Measurements from ENCODE around the gene METRNL.

Gene METRNL

DNA sequence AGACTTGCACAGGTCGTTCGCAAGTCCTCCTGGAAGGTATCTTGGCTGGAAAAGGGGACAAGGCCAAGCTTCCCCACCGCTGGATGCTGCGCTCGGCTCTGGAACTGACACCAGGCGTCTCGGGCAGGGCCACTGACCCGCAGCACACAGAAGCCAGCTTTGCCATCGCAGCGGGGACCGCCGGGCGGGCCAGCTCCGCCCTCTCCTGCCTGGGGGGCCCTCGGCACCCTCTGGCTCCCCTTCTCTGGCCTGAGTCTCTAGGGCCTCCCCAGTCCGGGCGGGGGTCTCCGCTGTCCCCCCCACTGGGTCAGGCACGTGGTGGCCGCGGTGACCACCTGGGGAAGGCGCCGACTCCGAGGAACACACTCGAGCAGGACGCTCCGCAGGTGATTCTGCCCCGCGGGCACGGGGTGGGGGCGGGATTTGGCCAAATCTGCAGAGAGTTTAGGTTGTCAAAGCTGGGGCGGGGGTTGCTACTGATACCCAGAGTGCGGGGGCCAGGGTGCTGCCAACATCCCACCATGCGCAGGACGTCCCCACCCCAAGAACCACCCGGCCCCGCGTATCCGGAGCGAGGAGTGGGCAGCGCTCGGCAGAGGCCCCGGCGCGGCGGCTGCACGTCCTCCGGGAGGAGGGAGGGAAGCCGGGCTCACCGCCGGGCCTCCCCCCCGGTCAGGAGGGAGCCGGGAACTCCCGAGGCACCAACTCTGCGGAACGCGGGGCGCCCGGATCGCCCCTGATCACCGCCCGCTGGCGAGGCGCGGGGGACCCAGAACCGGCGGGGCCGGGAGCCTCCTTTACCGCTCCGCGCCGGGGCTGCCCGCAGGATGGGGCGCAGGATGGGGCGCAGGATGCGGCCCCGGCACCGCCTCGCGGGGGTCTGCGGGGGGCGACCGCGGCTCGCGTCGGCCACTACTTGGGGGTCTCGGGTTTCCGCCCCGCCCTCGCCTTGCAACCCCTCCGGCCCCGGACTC is 744 bp upstream of the METRNL start:
- in situ Hi-C loops (cut with MboI; ENCODE audit: low sequenced_read_pairs), result no loop called here

GRCh38 chr17:83079766-83080578 is 563 bp downstream of the METRNL start:
- in situ Hi-C loops (cut with MboI; ENCODE audit: low sequenced_read_pairs), result no loop called here

- in situ Hi-C loops (cut with MboI; ENCODE audit: low sequenced_read_pairs), result no loop called here
These were observed 1.1 kb downstream of the METRNL start for GRCh38 chr17:83080579-83080857.

DNA sequence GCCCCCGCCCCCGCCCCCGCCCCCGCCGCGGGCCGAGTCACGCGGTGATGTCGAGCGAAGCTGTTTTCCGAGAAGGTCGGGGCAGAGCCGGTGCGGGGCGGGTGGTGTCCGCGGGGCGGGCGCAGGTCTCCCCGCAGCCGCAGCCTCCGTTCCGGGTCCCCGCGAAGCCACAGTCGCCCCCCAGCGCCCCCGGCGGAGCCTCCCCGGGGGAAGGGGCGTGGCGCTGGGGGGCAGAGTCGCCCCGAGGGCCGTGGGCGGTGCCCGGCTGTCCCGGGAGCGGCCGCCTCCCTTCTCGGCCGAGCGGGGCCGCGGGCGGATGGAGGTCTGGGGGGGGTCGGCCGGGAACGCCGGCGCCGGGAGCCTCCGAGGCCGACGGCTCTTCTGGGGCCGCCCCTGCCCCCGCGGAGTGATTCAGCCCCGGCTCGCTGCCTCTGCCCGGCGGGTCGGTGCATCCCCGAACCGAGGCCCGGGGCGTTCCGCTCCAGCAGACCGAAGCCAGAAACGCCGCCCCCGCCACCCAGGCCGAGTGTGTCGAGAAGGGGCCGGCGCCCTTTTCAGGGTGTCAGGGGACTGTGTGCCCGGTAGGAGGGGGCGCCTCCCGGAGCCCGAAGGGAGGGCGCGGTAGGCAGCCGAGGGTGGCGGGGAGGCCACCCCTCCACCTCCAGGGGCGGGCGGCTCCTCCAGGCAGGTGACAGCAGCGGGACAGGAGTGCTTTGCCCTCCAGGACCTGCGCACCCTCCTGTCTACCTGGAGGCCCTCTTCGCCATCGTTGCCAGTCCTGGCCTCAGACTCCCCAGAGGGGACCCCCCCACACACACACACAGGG is 1.7 kb downstream of the METRNL start:
- in situ Hi-C loops (cut with MboI; ENCODE audit: low sequenced_read_pairs), result no loop called here

- in situ Hi-C loops (cut with MboI; ENCODE audit: low sequenced_read_pairs), result no loop called here
These were observed 2.3 kb downstream of the METRNL start for GRCh38 chr17:83081684-83082201.

- in situ Hi-C loops (cut with MboI; ENCODE audit: low sequenced_read_pairs), result no loop called here
These were observed 3.0 kb downstream of the METRNL start for GRCh38 chr17:83082424-83082823.

DNA sequence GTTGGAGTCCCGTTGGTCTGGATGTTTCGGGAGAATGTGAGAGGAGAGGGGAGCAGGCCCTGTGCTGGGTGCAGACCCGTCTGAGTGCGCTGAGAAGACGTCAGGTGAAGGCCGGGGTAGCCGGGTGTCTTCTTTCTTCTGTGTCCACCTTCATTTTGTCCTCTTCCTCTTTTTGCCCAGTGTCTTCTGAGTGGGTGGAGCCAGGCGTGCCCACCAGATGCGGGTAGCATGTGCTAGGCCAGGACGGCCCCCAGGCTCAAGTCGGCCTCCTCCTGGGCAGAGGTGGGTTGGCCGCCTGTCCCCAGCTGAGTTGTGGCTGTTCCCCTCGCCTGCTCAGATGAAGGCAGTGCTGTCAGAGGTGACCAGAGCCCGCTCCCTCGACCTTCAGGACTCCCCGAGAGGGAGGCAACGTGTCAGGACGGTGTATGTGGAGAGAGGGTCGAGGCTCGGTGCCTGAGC is 3.5 kb downstream of the METRNL start:
- in situ Hi-C loops (cut with MboI; ENCODE audit: low sequenced_read_pairs), result no loop called here

DNA sequence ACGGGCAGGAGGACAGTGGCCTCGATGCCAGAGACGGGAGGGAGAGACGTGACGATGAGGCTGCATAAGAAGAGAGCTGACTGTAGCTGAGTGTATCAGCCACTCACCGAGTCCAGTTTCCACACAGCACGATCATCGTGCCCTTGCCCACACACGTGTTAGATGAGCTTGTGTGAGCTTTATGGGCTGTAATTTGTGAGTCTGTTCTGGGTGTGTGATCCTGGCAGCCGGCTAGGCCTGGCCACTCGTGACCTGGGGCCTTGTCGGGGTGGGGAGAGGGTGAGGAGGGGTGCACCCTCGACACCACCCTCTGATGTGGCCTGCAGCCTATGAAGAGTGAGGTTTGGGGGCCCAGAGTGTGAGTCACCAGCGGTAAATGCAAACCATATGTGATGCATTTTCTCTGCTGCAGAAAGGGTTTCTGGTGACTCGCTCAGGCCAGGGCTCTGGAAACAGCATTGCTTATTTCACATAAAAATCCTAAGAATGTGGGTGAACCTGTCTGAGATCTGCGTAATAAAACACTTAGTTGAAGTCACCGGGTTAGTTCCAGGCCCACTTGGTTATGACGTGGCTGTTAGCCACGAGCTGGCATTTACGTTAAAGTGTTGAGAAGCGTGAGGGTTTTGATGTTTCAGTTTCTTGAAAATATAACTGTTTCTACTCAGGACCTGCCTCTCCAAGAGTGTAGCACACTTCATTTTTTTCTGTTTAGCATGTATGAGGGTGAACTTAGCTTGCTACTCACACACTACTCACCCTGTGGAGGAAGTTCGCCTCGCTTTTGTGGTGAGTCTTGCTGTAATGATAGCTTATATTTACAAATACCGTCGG is 4.2 kb downstream of the METRNL start:
- in situ Hi-C loops (cut with MboI; ENCODE audit: low sequenced_read_pairs), result no loop called here

DNA sequence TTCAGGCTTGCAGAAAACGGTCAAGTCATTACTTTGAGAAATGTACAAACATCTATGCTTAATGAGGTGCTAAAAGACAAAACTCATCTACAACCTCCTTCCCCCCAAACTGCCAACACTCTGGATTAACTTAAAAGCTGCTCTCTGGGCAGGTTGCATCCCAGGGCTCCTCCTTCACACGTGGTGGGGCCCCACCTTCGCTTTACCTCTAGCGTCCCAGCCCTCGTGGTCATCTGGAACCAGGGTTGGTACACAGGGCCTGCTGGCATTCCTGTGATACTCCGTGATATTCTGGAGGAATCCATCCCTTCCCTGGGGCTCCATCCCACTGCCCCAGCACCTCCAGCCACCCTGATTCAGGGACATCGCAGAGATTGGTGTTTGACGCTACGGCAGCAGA is 4.8 kb downstream of the METRNL start:
- in situ Hi-C loops (cut with MboI; ENCODE audit: low sequenced_read_pairs), result no loop called here

GRCh38 chr17:83084621-83085056 is 5.2 kb downstream of the METRNL start:
- in situ Hi-C loops (cut with MboI; ENCODE audit: low sequenced_read_pairs), result no loop called here

GRCh38 chr17:83085103-83085502 is 5.7 kb downstream of the METRNL start:
- in situ Hi-C loops (cut with MboI; ENCODE audit: low sequenced_read_pairs), result no loop called here

GRCh38 chr17:83085526-83086198 is 6.3 kb downstream of the METRNL start:
- in situ Hi-C loops (cut with MboI; ENCODE audit: low sequenced_read_pairs), result no loop called here

GRCh38 chr17:83086199-83086880 is 6.9 kb downstream of the METRNL start:
- in situ Hi-C loops (cut with MboI; ENCODE audit: low sequenced_read_pairs), result no loop called here

DNA sequence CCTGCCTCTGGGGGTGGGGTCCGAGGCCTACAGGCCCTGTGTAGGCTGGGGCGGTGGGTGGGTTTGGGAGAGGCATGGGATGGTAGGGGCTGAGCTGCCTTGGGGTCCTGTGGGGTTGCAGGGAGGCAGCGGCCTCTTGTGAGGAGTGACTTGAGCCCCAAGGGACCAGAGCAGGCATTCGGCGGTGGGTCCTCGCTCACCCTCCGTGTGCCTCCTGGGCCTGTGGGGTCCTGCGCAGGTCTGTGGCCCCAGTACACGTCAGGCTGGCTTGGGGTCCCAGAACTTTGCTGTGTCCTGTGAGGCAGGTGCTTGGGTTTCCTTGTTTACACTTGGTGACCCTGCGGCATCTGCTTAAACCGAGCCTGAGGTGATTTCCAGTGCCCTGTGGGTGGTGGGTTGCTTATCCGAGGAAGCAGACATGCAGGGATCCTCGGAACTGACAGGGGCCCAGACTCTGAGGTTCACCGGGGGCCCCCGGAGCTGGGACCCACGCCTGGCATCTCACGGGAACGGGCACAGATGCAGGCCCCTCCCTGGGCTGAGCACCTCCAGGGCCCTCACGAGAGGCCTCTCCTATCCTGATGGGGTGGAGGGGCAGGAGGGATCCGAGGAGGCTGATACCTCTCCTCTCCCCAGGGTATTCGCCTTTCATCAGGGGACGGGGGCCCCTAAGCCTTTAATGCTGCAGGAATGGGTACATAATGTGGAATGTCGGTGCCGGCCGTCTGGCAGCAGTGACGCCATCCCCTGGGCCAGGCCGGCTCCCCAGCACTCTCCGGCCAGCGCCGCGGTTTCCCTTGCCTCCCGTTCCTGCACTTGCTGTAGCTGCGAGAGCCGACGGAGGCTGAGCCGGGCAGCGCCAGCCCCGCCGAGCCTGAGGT is 7.7 kb downstream of the METRNL start:
- in situ Hi-C loops (cut with MboI; ENCODE audit: low sequenced_read_pairs), result no loop called here

- in situ Hi-C loops (cut with MboI; ENCODE audit: low sequenced_read_pairs), result no loop called here
These were observed 8.5 kb downstream of the METRNL start for GRCh38 chr17:83087788-83088360.

GRCh38 chr17:83088451-83088850 is 9.0 kb downstream of the METRNL start:
- in situ Hi-C loops (cut with MboI; ENCODE audit: low sequenced_read_pairs), result no loop called here

- in situ Hi-C loops (cut with MboI; ENCODE audit: low sequenced_read_pairs), result no loop called here
These were observed 9.5 kb downstream of the METRNL start for GRCh38 chr17:83088909-83089308.
